ENCODE data around the gene TSPAN13. TPM values are rescaled to one million over a fixed set of nuclear protein-coding genes. Genes with fewer than 3 reads are reported as not detected.

TSPAN13 gene
- total RNA-seq, 1 donor from 2014 or later = 56.0 TPM

DNA sequence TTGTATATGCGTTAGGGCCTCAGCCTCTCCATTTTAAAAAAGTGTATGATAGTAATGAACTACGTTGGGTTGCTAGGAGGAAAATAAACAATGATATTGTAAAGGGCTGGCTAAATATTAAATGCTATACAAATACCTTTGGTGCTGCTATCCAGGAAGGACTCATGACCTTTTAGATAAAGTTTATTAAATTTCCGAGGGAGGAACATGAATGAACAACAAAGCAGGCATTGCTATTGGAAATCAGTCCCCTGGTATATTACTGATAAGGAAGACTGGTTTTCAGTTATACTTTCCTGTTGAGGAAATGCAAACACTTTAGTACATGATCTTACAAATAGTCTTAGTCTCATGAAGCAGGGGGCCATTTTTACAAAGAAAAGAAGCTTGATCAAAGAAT is 68.5 kb downstream of the TSPAN13 start:
- H3K27me3 Mint-ChIP-seq (ENCODE audit: low read depth, unreplicated experiment) = no peaks in the 10 kb centered on the region
- Histone ChIP-seq H3K79me2 (ENCODE audit: insufficient read depth, low read length) (no peaks in the 10 kb centered on the region), H3K9me3 (ENCODE audit: insufficient read depth, low read depth, low read length) (no peaks in the 10 kb centered on the region), H3K9ac (ENCODE audit: low read length) (no peak overlapping the region), H2AFZ (ENCODE audit: low read depth, low read length) (no peak overlapping the region), H4K20me1 (ENCODE audit: insufficient read depth, low read length) (no peaks in the 10 kb centered on the region), H3K36me3 (ENCODE audit: insufficient read depth, low read length) (no peaks in the 10 kb centered on the region), H3K4me2 (ENCODE audit: low read length) (no peak overlapping the region), H3K27ac (ENCODE audit: low read depth, low read length) (no peak overlapping the region), H3K4me3 (ENCODE audit: insufficient read depth, low read depth, low read length) (no peak overlapping the region), H3K27me3 (ENCODE audit: insufficient read depth, low read length) (no peaks in the 10 kb centered on the region), H3K4me1 (ENCODE audit: insufficient read depth, low read length) (no peaks in the 10 kb centered on the region)
- H3K36me3 Mint-ChIP-seq (ENCODE audit: low read depth, unreplicated experiment) = no peaks in the 10 kb centered on the region
- DNase-seq (ENCODE audit: low read depth) (no peak), FAIRE-seq (no peak)
- TF ChIP-seq, protein P1, sequence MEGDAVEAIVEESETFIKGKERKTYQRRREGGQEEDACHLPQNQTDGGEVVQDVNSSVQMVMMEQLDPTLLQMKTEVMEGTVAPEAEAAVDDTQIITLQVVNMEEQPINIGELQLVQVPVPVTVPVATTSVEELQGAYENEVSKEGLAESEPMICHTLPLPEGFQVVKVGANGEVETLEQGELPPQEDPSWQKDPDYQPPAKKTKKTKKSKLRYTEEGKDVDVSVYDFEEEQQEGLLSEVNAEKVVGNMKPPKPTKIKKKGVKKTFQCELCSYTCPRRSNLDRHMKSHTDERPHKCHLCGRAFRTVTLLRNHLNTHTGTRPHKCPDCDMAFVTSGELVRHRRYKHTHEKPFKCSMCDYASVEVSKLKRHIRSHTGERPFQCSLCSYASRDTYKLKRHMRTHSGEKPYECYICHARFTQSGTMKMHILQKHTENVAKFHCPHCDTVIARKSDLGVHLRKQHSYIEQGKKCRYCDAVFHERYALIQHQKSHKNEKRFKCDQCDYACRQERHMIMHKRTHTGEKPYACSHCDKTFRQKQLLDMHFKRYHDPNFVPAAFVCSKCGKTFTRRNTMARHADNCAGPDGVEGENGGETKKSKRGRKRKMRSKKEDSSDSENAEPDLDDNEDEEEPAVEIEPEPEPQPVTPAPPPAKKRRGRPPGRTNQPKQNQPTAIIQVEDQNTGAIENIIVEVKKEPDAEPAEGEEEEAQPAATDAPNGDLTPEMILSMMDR (IDR thresholded peaks at IDR 0.05; ENCODE audit: insufficient read depth, low read depth, low read length) = no peak
- no peak for TF ChIP-seq EZH2 (IDR thresholded peaks at IDR 0.05; ENCODE audit: insufficient read depth, low read length)
- H3K4me3 Mint-ChIP-seq (ENCODE audit: unreplicated experiment) = no peak overlapping the region
- no peaks in the 10 kb centered on the region for H3K9me3 Mint-ChIP-seq (ENCODE audit: unreplicated experiment)
- H3K27ac Mint-ChIP-seq (ENCODE audit: unreplicated experiment) = no peak overlapping the region
- peaks cover 9% of the 10 kb centered on the region for H3K4me1 Mint-ChIP-seq (ENCODE audit: low read depth, unreplicated experiment)

DNA sequence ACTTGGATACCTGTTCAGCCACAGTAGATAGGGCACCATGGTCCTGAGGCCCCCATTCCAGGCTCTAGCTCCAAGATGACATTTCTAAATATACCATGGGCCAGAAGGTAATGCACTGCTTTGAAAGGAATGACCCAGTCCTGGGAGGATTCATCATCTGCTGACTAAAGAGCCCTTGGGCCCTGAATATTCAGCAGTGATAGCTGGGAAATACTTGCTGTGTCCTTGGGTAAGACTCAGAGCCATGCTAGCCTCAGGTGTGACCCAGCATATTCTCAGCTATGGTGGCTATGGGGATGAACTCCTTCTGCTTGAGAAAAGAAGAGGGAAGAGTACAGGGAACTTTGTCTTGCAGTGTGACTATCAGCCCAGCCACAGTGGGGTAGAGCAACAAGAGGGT is 72.5 kb downstream of the TSPAN13 start:
- Mint-ChIP-seq H3K36me3 (ENCODE audit: low read depth, unreplicated experiment) (no peaks in the 10 kb centered on the region), H3K4me1 (ENCODE audit: low read depth, unreplicated experiment) (no peaks in the 10 kb centered on the region), H3K27ac (ENCODE audit: unreplicated experiment) (no peak overlapping the region), H3K9me3 (ENCODE audit: unreplicated experiment) (peaks cover 3% of the 10 kb centered on the region), H3K4me3 (ENCODE audit: unreplicated experiment) (no peak overlapping the region), H3K27me3 (ENCODE audit: low read depth, unreplicated experiment) (no peaks in the 10 kb centered on the region)
- H3K4me1 ChIP-seq (ENCODE audit: insufficient read depth, low read length) = no peaks in the 10 kb centered on the region
- no peak overlapping the region for H3K4me2 ChIP-seq (ENCODE audit: low read length)
- no peak overlapping the region for H3K4me3 ChIP-seq (ENCODE audit: insufficient read depth, low read depth, low read length)
- H3K9me3 ChIP-seq (ENCODE audit: insufficient read depth, low read depth, low read length) = no peaks in the 10 kb centered on the region
- H3K36me3 ChIP-seq (ENCODE audit: insufficient read depth, low read length) = no peaks in the 10 kb centered on the region
- no peaks in the 10 kb centered on the region for H3K27me3 ChIP-seq (ENCODE audit: insufficient read depth, low read length)
- no peak for TF ChIP-seq EZH2 (IDR thresholded peaks at IDR 0.05; ENCODE audit: insufficient read depth, low read length)
- TF ChIP-seq, protein P1 (IDR thresholded peaks at IDR 0.05; ENCODE audit: insufficient read depth, low read depth, low read length) = no peak
- DNase-seq (ENCODE audit: low read depth) = no peak
- H2AFZ ChIP-seq (ENCODE audit: low read depth, low read length) = no peak overlapping the region
- no peak overlapping the region for H3K27ac ChIP-seq (ENCODE audit: low read depth, low read length)
- H4K20me1 ChIP-seq (ENCODE audit: insufficient read depth, low read length) = no peaks in the 10 kb centered on the region
- no peak overlapping the region for H3K9ac ChIP-seq (ENCODE audit: low read length)
- FAIRE-seq = no peak
- H3K79me2 ChIP-seq (ENCODE audit: insufficient read depth, low read length) = no peaks in the 10 kb centered on the region

DNA sequence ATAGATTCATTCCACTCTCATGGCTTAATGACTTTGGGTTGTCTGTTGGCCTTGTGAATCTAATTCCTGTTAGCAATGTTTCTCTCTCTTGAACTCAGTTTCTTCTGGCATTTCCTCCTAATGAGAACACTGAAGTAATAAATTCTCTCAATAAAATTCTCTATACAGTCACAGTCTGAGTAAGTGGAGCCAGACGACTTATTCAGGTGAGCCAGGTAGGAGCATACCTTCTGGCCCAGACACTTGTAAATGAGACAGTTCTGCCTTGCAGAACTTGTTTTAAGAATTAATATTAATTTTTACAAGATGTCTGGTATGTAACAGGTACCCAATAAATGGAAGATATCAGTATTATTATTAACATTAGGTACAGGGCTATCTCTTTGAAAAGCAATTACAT is 79.8 kb downstream of the TSPAN13 start:
- Mint-ChIP-seq H3K27ac (ENCODE audit: unreplicated experiment) (no peak overlapping the region), H3K36me3 (ENCODE audit: low read depth, unreplicated experiment) (no peaks in the 10 kb centered on the region), H3K27me3 (ENCODE audit: low read depth, unreplicated experiment) (no peaks in the 10 kb centered on the region), H3K4me1 (ENCODE audit: low read depth, unreplicated experiment) (peaks cover 9% of the 10 kb centered on the region), H3K4me3 (ENCODE audit: unreplicated experiment) (no peak overlapping the region), H3K9me3 (ENCODE audit: unreplicated experiment) (no peaks in the 10 kb centered on the region)
- Histone ChIP-seq H3K36me3 (ENCODE audit: insufficient read depth, low read length) (no peaks in the 10 kb centered on the region), H3K27me3 (ENCODE audit: insufficient read depth, low read length) (no peaks in the 10 kb centered on the region), H3K4me3 (ENCODE audit: insufficient read depth, low read depth, low read length) (no peak overlapping the region), H4K20me1 (ENCODE audit: insufficient read depth, low read length) (no peaks in the 10 kb centered on the region), H3K27ac (ENCODE audit: low read depth, low read length) (no peak overlapping the region), H3K9me3 (ENCODE audit: insufficient read depth, low read depth, low read length) (no peaks in the 10 kb centered on the region), H2AFZ (ENCODE audit: low read depth, low read length) (no peak overlapping the region), H3K4me2 (ENCODE audit: low read length) (no peak overlapping the region), H3K9ac (ENCODE audit: low read length) (no peak overlapping the region), H3K79me2 (ENCODE audit: insufficient read depth, low read length) (no peaks in the 10 kb centered on the region), H3K4me1 (ENCODE audit: insufficient read depth, low read length) (no peaks in the 10 kb centered on the region)
- FAIRE-seq (no peak), DNase-seq (ENCODE audit: low read depth) (no peak)
- no peak for TF ChIP-seq EZH2 (IDR thresholded peaks at IDR 0.05; ENCODE audit: insufficient read depth, low read length)
- TF ChIP-seq, protein P1 (IDR thresholded peaks at IDR 0.05; ENCODE audit: insufficient read depth, low read depth, low read length) = no peak

Other genes with a start within 250 kb of the TSPAN13 start
- not detected in 2 replicates for gene LRRC72, start 226.9 kb upstream of the TSPAN13 start, total RNA-seq
- gene ANKMY2, start 108.0 kb upstream of the TSPAN13 start, total RNA-seq = 21.9 and 25.0 TPM in 2 replicates
- 83.4 and 84.9 TPM in 2 replicates for gene BZW2, start 107.6 kb upstream of the TSPAN13 start, total RNA-seq
- not detected in 2 replicates for gene AGR2, start 51.2 kb downstream of the TSPAN13 start, total RNA-seq
- not detected in 2 replicates for gene AGR3, start 128.2 kb downstream of the TSPAN13 start, total RNA-seq